GM21786 (cell line): Measurements from ENCODE around the gene CYP17A1.

Experiments
- ATAC-seq: cut with Tn5 transposase; IDR thresholded peaks from one replicate; pipeline ENCODE4 v1.9.1; 2021; ENCODE audit not compliant: unreplicated experiment

CYP17A1 gene

DNA sequence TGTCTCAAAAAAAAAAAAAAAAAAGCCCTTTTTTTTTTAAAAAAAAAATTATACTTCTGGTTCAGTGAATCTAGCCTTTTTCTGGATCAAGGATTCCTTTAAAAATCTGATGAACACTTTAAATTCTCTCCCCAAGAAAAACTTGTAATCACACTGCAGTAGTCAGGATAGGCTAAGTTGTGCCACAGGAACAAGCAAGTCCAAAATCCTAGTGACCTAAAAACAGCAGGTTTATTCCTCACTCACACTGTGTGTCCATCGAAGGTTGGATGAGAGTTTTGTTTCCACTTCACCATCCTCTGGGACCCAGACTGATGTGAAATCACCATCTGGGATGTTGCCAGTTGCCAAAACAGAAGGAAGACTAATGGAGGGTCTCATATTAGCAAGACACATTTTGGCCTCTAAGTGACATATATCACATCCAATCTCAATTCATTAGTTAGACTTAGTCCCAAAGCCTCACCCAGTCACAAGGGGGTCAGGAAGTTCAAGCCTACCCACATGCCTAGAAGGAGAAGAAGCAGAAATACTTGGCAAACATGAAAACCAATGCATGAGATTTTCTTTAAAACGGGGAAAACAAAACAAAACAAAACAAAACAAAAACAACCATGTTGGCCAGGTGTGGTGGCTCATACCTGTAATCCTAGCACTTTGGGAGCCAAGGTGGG, 32.7 kb downstream of the CYP17A1 start:
- ATAC-seq: no peak

DNA sequence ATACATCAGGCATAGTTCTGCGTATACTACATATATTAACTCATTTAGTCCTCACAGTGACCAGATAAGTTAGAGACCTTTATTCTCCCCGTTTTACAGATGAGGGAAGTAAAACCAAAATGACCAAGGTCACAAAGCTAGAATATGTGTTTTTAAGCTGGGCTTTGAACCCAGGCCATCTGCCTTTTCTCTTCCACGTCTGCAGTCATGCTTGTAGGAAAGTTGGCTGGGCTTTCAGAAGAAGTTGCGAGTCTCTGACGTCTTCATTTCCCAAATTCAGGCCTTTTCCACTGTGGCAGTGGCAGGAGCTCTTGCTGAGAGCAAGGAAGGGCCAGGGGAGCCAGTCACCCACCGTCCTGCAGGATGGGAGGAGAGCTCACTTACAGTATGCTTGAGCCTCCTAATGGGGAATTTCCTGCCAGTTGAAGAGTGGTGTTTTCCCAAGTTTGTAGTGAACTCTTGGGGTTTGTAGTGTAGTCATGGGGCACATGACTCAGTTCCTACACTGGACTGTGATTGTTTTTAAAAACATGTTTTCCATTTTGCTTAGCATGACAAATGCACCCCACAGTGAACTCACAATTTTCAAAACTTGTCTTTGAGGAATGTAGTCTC, 34.2 kb downstream of the CYP17A1 start:
- peak; percentile 61 for ATAC-seq

DNA sequence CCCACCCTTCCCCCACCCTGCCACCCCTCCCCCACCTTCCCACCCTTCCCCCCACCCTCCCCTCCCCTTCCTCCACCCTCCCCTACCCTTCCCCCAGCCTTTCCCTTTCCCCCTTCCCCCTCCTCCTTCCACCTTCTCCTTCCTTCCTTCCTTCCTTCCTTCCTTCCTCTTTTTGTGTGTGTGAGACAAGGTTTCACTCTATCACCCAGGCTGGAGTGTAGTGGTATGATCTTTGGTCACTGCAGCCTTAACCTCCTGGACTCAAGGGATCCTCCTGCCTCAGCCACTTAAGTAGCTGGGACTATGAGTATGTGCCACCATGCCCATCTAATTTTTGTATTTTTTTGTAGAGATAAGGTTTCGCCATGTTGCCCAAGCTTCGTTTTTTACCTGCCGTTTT, 35.2 kb downstream of the CYP17A1 start:
- ATAC-seq: no peak

DNA sequence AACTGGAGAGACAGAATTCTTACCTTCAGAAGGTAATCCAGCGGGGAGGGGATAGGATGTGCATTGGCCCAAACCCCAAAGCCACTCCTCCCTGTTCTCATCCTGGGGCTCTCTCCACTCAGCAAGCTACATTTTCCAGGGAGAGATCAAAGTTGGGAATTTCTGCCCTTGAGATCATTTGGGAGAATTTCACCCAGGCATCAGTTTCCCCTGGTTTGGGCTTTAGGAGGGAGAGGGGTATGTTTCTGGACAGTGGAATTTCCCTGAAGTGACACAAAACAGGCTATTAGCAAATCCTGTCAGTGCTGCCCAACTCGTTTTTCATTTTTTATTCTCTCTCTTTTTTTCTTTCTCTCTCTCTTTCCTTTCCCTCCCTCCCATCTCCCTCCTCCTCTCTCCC, 35.7 kb downstream of the CYP17A1 start:
- no peak for ATAC-seq

DNA sequence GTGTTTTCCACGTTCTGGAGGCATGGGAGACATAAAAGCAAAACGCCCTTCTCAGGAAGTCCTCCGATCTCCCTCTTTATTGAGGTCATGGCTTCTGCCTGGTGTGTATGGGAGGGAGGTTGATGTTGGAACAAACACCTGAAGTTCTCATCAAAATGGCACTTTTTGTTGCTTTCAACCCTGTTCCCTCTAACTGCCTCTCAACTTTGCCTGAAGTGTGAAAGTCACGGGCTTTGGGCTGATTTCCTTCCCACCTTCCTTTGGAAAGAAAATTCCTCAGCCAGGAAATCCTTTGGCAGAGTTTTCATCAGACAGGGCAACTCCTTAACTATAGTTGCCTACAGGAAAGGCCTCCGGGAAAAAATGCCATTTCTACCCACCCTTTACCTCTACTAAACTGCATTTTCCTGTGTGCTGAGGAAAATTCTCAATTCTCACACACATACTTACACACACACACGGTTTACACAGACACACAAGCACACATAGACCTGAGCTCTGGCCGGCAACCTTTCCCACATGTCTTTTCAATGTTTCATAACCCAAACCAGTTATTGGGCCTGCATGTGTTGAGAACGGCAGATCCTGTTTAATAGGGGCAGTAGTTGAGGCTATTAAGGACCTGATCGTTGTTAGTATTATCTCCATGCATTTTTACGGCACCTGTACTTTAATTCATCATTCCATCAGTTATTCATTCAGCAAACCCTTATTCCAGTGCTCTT, 36.4 kb downstream of the CYP17A1 start:
- no peak for ATAC-seq

DNA sequence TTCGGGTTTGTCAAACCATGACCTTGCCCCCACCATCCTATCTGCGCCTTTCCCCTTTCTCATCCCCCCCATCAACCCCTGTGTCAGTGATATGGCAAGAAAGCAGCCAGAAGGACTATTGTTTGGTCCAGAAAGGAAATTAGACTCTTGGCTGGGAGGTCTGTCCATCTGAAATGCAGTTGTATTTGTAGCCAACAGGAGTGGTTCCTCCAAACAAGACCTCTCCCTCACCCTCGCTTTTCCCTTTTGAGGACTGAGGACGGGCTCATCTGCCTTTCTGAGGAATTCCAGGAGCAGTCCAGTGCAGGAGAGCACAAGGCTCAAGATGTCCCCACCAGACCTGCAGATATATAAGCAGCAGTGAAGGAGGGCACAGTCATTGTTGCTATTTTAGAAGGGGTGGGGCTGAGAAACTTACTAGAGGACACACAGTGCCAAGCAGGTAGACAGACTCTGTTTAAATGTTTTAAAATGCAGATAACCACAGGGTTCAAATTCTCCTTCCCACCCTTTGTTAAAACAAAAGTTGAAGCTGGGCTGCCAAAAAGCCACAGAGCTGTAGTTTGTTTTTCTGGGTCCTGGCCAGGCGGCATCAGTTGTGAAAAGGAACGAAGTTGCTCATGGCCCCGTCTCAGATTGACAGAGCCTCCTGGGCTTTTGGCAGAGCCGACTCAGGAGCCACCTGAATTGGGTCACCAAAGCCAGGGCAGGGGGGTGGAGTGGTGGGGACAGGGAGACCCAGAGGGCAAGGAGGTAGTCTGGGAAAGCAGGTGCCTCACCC, 37.3 kb downstream of the CYP17A1 start:
- no peak for ATAC-seq

DNA sequence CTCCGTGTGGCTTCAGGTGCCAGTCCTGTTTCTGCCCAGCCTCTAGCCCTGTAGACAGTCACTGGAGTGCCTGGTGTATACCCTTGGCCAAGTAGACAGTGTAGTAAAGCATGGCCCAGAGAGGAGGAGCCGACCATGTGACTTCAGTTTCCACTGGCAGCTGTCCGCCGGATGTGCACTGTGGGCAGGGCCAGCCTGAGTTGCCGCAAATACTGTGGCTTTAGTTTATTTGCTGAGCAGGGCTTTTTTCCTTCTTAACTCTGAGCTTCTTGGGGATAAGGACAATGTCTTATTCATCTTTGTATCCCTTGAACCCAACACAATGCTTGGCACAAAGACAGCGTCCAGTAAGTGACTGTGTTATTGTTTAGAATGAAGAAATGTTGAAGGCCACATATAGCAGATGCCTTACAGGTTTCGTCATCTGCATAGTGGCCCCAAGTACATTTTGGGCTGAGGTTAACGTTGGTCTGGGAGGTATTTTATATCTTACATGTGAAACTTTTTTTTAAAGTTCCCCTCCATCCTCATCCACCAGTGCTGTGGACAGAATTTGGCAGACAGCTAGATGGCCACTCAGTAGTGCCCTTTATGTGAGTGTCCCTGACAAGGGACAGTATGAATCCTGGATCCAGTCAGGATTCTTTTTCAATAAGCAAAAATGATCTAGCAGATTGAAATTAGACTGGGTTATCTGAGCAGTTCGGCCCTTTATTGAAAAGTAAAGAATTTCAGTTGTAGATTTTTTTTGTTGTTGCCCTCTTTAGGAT, 40.6 kb downstream of the CYP17A1 start:
- ATAC-seq: peak; percentile 98

DNA sequence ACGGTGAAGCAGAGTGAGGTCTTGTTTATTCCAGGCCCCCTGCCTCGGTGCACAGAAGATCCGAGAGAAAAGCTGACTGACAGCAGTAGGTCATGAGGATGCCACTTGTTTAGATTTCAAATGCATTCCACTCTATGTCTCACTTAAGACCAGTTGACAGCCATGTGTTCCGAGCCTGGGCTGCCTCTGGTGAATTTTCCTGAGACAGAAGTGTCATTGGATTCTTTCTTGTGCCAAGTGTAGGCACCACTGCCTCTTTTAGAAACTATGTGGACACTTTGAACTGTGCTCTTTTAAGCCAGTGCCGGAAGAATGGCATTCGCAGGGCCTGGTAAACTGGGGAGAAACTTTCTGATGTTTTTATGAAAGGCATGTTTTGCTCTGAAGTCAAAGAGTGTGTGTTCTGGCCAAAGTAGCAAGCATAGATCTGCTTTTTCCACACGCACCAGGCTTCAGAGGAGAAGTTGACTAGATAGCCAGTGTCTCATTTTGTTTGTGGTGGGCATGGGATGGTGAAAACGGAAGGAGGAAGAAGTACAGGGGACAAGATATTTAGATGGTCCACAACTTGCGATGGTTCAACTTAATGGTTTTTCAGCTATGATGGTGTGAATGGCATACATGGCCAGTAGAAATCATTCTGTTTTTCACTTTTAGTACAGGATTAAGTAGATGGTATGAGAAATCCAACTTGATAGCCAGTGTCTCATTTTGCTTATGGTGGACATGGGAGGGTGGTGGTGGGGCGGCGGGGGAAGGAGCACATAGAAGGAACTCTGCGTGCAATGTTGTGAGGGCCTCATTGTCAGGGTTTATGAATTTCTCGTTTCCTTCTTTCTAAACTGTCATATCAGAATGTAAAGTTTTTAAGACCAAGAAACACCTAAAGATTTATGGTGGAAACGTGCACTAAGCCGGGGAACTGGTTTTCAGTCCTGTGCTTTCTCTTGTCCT, 41.5 kb downstream of the CYP17A1 start:
- ATAC-seq: peak; percentile 22

DNA sequence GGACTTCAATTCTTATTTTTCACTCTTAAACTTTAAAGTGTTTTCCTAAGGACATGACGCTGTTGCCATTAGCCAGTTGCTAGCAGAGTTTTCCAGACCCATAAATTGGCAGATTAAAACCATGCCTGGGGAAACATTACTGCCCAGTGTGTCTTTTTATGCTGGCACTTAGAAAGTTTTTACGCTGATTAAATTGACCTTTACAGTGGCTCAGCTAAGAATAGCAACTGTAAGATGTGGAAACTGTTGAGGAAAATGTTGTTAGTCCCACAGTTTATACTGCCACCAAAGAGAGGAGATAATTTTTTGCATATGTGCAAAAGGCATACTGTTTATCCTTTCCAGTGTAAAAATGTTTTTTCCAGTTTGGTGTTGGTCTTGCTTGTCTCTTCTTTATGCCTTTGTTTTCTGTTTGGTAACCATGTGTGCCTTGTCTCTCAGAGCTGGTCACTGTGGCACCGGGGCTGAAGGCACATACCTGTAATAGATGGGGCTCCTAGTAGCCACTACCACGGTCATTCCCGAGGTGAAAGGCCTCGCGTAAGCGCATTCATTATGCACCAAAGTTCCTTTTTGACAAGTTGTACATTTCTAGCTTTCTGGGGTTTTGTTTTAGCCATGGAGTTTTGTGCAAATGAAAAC, 45.3 kb downstream of the CYP17A1 start:
- ATAC-seq: no peak

DNA sequence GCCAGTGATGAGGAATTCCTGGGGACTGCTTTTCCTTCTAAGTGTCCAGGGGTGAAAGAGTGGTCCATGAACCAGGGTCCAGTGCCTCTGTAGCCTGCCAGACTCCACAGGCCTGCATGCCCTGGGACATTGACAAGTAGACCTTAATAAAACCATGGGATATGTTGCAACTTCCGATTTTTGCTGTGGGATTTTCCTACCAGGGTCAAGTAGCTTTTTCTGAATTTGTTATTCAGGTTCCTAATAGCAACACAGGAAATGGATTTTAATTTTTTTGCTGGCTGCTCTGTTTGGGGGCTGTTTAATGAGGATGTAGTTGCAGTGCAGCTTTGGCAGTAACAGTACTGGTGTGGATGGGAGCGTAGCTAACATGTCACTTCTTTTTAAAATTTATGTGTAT, 51.4 kb downstream of the CYP17A1 start:
- no peak for ATAC-seq

DNA sequence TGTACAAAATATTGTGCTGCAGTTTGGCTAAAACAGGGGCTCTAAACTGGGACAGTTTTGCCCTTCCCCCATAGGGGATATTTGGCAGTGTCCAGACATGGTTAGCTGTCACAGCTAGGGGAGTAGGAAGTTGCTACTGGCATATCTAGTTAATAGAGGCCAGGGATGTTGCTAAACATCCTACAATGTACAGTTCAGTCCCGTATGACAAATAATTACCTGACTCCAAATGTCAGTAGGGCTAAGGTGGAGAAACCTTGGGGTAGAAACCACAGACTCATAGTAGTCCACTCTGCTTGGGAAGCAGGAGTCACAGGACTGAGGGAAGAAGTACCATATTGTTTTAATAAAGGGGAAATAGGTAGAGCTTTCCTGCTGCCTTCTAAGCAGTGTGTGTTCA, 53.6 kb downstream of the CYP17A1 start:
- ATAC-seq: no peak

DNA sequence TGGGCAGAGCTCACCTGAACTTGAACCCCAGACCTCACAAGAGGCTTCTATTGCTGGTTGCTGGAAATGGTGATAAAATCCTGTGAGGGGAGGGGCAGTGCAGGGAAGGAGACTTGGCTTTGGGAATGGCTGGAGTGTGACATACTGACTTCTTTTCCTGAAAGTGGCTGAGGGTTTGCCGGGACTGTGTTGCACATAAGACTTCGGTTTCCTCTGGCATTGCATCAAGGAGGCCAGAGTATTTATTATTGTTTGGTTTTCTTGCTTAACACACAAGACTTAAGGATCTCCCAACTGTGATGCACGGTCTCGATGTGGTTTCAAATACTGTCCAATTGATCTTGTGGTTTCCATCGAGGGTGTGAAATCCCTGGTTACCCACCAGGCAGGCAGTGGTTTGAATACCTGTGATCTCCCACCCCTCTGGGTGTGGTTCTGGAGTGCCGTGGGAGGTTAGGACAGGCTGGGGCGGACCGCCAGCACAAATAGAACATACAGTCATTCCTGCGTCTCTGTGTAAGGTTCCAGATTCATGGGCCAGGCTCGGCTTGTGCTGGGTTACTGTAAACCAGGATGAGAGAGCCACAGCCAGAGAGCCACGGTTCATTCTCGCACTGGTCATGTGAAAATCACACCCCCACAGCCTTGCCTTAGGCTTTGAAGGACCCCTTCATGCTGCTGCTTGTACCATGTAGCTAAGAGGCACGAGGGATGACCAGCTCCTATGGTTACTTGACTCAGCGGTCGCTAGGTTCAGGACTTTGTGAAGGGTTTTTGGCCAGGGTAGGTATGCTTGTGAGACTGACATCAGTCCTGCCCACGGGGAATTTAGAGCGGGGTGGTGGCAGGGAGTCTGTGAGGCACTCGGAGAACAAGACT, 54.3 kb downstream of the CYP17A1 start:
- no peak for ATAC-seq

DNA sequence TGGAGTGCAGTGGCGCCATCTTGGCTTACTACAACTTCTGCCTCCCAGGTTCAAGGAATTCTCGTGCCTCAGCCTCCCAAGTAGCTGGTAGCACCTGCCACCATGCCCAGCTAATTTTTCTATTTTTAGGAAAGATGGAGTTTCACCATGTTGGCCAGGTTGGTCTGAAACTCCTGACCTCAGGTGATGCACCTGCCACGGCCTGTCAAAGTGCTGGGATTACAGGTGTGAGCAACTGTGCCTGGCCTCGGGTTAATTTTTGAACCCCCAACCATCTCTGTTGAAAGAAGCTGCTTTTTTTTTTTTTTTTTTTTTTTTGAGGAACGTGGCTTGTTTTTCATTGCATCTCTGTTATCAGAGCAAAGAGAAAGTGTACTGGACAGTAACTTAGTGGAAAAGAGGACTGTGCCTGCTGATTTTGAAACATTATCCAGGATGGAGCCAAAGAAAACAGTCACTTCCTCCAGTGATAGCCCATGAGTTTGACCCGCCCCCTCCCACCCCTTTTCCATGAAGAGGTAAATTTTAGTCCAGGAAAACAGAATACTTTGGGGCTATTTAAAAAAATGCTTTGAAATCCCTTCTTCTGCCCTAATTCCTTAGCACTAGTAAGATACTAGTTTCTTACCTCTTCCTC, 55.2 kb downstream of the CYP17A1 start:
- ATAC-seq: no peak

DNA sequence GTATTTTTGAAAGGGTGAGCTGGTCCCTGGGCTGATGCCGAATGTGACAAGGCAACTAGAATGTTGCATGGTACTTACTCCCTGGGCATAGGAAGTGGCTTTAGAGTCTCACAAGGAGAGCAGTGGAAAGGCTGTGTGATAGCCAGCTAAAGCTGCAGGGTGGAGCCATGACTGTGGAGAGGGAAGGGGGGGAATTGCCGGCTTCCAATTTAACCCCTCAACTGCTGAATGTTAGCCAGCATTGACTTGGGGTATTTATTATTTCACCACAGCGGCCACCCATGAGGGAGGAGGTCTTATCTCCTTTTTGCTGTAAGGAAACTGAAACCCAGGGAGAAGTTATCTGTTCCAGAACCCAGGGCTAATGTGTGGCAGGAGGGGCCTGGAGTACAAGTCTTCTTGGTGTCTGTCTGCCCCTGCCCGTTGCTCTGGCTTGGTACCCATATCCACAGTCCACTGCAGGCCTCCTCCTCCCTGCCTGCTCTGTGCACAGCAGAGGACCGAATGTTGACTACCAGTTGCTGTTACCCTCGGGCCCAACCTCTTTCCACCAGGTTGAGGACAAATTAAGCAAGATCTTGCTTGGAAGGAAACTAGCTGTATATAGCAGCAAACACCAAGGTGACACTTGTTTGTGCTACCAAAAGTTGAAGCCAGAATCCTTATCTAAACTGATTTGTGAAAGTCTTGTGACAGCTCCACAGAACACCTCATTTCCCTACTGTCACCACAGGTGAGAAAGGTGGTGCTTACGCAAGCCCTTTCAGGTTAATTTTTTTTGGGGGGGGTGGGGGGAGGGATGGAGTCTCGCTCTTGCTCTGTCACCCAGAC, 55.9 kb downstream of the CYP17A1 start:
- no peak for ATAC-seq
